Subcutaneous abdominal adipose tissue (tissue), 5 donors: Measurements from ENCODE around the gene ERCC3.
A peak's percentile ranks its signal among the peaks of the same experiment; 100 is the strongest.

Experiments used
- H3K27ac ChIP-seq: one replicate; pipeline ENCODE4 v1.7.0; 2013; ENCODE audit warnings: low read depth, mild to moderate bottlenecking, inconsistent platforms, low read length, moderate library complexity
- H3K27me3 ChIP-seq, 5 donors: one replicate each; pipeline ENCODE4 v1.7.0; 2013; ENCODE audit warnings: low read length in 5 of 5, inconsistent platforms in 1 of 5; ENCODE audit not compliant: control insufficient read depth in 5 of 5, insufficient read depth in 4 of 5
- H3K36me3 ChIP-seq, 5 donors: one replicate each; pipeline ENCODE4 v1.7.0; 2013; ENCODE audit warnings: low read length in 5 of 5; ENCODE audit not compliant: control insufficient read depth in 5 of 5, insufficient read depth in 5 of 5
- H3K4me1 ChIP-seq, 5 donors: one replicate each; pipeline ENCODE4 v1.7.0; 2013; ENCODE audit warnings: low read length in 5 of 5, mild to moderate bottlenecking in 3 of 5, moderate library complexity in 1 of 5; ENCODE audit not compliant: control insufficient read depth in 5 of 5, insufficient read depth in 5 of 5
- H3K4me3 ChIP-seq, 5 donors: one replicate each; pipeline ENCODE4 v1.7.0; 2013; ENCODE audit warnings: low read length in 5 of 5, low read depth in 1 of 5
- H3K9ac ChIP-seq, 5 donors: one replicate each; pipeline ENCODE4 v1.7.0; 2013; ENCODE audit warnings: low read length in 5 of 5, mild to moderate bottlenecking in 4 of 5, moderate library complexity in 3 of 5
- H3K9me3 ChIP-seq, 5 donors: one replicate each; pipeline ENCODE4 v1.7.0; 2013; ENCODE audit warnings: low read length in 5 of 5; ENCODE audit not compliant: control insufficient read depth in 5 of 5
- donor health status: healthy.
- donor health status: healthy.
- donor health status: healthy.
- donor health status: healthy.
- donor health status: healthy.

The ERCC3 gene

DNA sequence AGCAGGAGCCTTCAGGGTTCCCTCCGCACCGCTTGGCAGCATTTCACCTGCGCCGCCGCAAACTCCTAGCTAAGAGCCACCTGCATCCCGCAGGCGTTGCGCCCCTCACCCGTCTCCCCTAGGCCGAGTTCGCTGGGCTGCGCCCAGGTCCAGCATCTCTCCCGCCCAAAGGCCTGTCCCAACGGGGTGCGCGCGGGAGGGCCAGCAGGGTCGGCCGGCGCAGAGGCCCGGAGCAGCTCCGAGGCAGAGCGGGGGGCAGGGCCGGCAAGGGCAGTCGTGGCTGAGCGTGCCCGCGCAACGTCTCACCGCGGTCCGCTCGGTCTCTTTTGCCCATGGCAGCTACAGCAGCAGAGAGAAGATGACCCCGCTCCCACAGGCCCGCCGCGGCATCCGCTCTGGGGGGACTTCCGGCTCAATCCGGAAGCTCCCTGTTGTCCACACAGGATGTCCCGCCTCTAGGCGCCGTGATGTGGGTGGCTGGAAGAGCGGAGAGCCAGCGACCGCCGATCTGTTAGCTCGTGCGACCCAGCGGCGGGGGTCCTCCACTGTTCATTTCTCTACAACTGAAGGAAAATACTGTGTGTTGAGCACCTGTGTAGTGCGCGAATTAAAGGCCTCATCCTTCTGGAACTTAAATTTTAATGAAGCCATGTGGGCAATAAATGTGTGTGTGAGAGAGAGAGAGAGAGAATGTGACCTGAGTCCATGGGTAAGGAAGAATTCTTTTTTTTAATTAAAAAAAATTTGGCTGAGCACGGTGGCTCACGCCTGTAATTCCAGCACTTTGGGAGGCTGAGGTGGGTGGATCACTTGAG, at the start of gene ERCC3:
TSS of gene ERCC3 (minus strand) at position 397 of the 815 bp plus-strand sequence. CDS start at position 334, 63 bp downstream.
- Histone ChIP-seq H3K36me3 (peaks cover 14 to 37% (median 34%) of the 10 kb centered on the region in 5 donors), H3K27ac (peak within 1 kb of the TSS; percentile 69), H3K27me3 (no peaks in the 10 kb centered on the region), H3K4me1 (peaks cover 0 to 23% (median 15%) of the 10 kb centered on the region in 5 donors), H3K4me3 (peak within 1 kb of the TSS; percentile 76 to 94 (median 93)), H3K9me3 (no peaks in the 10 kb centered on the region), H3K9ac (peak within 1 kb of the TSS; percentile 66 to 98 (median 93))

DNA sequence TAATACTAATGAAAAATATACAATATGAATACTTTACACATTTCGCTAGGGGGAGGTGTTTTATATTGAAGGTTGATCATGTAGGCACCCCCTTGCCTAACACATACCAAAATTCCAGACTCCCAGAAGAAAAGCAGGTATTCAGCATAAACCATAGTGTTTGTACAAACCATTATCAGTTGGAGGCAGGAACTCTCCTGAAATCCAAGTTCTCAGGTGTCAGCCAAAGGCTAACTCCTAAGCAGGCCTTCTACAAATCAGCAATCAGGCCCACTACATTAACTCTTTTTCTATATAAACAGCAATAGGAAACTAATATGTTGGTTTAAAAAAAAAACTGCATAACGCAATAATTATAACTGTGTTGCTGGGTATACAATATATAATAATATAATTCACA, 49.3 kb upstream of the ERCC3 start:
- H3K4me1 ChIP-seq, result peaks cover 0 to 4% (median 0%) of the 10 kb centered on the region in 5 donors
- peaks cover 0 to 9% (median 5%) of the 10 kb centered on the region in 5 donors for H3K36me3 ChIP-seq
- H3K9me3 ChIP-seq, result no peaks in the 10 kb centered on the region
- H3K27me3 ChIP-seq, result no peaks in the 10 kb centered on the region
- peak overlapping the region in 1 of 5 donors; percentile 11 for H3K9ac ChIP-seq
- no peak overlapping the region for H3K4me3 ChIP-seq
- H3K27ac ChIP-seq, result no peak overlapping the region

DNA sequence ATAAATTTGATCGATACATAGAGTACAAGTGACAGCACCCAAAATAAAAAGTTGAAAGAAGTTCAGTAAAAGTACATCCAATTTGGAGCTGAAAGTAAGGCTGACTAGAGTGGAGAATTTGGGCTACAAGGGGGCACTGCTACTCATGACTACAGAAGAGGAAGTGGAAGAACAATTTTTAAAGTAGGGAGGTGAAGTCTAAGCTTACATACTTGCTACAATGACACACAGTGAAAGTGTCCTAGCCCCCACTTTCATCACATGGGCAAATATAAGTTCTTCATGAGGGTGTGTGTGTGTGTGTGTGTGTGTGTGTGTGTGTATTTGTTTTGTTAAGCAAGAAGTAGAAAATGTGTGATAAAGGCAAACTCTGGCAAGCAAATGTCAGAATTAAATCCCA, 48.2 kb upstream of the ERCC3 start:
- Histone ChIP-seq H3K27ac (no peak overlapping the region), H3K4me3 (no peak overlapping the region), H3K4me1 (no peaks in the 10 kb centered on the region), H3K27me3 (no peaks in the 10 kb centered on the region), H3K9ac (no peak overlapping the region), H3K9me3 (no peaks in the 10 kb centered on the region), H3K36me3 (peaks cover 0 to 15% (median 10%) of the 10 kb centered on the region in 5 donors)

DNA sequence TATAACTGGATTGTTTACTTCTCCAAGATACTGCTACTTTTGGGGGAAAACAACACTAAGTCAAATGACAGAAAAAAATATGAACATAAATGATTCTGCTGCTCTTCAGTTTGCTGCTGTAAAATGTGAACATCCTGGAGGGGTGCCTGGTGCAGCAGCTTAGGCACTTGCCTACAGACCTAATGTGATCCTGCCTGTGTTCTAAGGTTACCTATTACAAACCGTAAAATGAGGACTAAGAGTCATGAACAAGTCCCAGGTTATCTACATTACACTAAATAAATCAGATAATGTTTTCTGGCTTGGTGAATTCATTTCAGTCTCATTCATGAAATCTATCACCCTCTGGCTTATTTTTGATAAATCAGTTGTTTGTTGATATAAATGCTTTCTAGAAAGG, 38.4 kb upstream of the ERCC3 start:
- Histone ChIP-seq H3K36me3 (peaks cover 13 to 44% (median 26%) of the 10 kb centered on the region in 5 donors), H3K9me3 (no peaks in the 10 kb centered on the region), H3K4me3 (no peak overlapping the region), H3K27ac (no peak overlapping the region), H3K27me3 (no peaks in the 10 kb centered on the region), H3K4me1 (no peaks in the 10 kb centered on the region), H3K9ac (no peak overlapping the region)

DNA sequence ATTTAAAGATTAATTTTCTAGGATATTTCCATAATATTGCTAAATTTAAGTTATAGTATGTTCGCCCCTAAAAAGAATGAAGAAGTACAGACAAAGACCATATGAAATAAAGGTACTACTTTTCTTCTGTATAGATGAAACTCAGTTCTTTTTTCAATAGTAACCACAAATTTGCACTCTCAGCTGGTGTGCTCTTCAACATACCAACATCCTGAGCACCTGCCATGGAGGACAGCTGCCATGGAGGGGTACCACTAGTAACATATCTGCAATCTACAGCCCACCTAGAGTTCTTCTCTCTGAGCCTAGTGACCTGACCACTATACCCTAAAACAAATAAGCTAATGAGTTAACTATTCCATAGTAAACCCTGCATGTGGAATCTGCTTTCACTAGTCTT, 36.8 kb upstream of the ERCC3 start:
- peaks cover 10 to 50% (median 38%) of the 10 kb centered on the region in 5 donors for H3K36me3 ChIP-seq
- H3K4me3 ChIP-seq, result no peak overlapping the region
- no peaks in the 10 kb centered on the region for H3K27me3 ChIP-seq
- no peaks in the 10 kb centered on the region for H3K9me3 ChIP-seq
- H3K27ac ChIP-seq, result no peak overlapping the region
- no peak overlapping the region for H3K9ac ChIP-seq
- H3K4me1 ChIP-seq, result no peaks in the 10 kb centered on the region

DNA sequence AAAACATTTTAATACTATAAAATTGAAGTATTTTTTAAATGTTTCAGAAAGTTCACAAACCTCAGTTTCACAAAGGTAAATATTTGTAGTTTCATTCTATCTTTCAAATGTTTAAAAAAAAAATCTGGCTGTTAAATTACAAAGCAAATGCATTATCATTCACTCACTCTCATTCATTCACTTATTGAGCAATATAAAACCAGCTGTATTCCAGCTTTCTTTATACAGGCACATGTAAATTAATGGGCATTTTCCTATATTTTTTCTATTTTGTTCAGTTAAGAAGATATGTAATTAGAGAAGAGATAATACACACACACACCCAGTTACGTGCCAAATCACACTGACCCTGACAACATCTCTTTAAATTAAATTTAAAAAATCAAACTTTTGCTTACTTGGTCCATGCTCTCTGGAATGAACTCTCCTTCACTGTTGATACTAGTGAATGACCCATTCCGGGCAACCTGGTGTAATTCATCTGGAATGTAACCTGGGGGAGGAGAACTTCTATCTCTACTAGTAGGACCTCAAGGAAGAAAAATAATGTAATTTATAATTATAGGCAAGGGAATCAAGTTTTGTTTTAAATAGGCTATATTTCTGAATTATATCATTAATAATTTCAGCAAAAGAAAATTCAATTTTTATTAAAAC, 32.5 kb upstream of the ERCC3 start:
- Histone ChIP-seq H3K36me3 (peaks cover 20 to 51% (median 46%) of the 10 kb centered on the region in 5 donors), H3K27ac (no peak overlapping the region), H3K9ac (no peak overlapping the region), H3K27me3 (no peaks in the 10 kb centered on the region), H3K4me3 (no peak overlapping the region), H3K9me3 (no peaks in the 10 kb centered on the region), H3K4me1 (peaks cover 0 to 6% (median 2%) of the 10 kb centered on the region in 5 donors)

DNA sequence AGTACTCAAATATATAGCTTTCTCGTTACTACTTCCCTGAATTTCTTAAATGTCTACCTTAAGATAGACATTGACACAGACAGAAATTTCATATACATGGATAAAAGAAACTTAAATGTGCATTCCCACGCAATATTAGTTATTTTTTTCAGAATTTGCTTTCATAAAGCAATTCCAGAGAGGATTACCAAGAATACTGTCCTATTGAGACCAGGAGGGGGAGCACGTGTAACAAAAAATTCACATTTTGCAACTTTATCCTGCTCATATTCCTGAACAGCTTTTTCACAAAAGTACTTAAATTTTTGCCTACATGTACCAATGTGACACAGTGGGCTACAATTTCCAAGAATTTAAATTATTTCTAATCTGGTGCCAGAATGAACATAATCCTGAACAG, 30.7 kb upstream of the ERCC3 start:
- Histone ChIP-seq H3K4me3 (no peak overlapping the region), H3K27ac (no peak overlapping the region), H3K4me1 (peaks cover 0 to 17% (median 7%) of the 10 kb centered on the region in 5 donors), H3K9ac (no peak overlapping the region), H3K27me3 (no peaks in the 10 kb centered on the region), H3K9me3 (no peaks in the 10 kb centered on the region), H3K36me3 (peaks cover 32 to 52% (median 44%) of the 10 kb centered on the region in 5 donors)

DNA sequence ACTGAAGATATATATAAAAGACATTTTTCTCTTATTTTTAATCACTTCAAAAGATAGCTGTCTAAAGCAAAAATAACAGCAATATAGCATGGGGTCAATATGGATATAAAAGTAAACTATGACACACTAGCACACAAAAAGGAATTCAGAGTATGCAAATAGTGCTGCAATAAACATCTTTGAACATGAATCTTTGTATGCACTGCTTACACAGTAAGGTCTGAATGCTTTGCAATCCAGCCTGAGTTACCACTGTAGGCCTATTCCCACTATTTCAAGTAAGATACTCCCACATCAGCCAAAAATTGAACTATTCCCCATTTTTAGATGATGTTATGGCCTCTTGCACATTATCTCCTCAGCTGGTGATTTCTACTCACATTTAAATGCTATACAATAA, 27.4 kb upstream of the ERCC3 start:
- no peak overlapping the region for H3K9ac ChIP-seq
- peak overlapping the region; percentile 51 for H3K27ac ChIP-seq
- H3K36me3 ChIP-seq, result peaks cover 38 to 68% (median 54%) of the 10 kb centered on the region in 5 donors
- peaks cover 0 to 17% (median 7%) of the 10 kb centered on the region in 5 donors for H3K4me1 ChIP-seq
- no peak overlapping the region for H3K4me3 ChIP-seq
- H3K9me3 ChIP-seq, result no peaks in the 10 kb centered on the region
- H3K27me3 ChIP-seq, result no peaks in the 10 kb centered on the region

DNA sequence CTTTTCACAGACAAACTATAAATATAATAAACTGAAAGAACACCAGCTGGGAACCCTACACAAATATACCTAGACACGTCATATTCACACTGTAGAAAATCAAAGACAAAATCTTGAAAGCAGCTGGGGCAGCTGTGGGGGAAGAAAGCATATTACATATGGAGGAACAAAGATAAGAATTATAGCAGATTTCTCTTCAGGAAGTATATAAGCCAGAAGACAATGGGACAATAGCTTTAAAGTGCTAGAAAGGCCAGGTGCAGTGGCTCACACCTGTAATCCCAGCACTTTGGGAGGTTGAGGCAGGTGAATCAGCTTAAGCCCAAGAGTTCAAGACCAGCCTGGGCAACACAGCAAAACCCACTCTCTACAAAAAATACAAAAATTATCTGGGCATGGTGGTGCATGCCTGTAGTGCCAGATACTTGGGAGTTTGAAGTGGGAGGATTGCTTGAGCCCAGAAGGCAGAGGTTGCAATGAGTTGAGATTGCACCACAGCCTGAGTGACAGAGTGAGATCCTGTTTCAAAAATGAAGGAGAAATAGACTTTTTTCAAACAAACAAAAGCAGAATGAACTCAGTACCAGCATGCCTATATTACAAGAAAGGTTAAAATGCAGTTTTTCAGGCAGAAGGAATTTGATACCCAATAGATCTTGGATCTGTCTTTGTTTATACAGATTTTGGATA, 26.8 kb upstream of the ERCC3 start:
- no peak overlapping the region for H3K9ac ChIP-seq
- H3K27ac ChIP-seq, result peak overlapping the region; percentile 51
- H3K27me3 ChIP-seq, result no peaks in the 10 kb centered on the region
- no peak overlapping the region for H3K4me3 ChIP-seq
- peaks cover 35 to 69% (median 59%) of the 10 kb centered on the region in 5 donors for H3K36me3 ChIP-seq
- no peaks in the 10 kb centered on the region for H3K9me3 ChIP-seq
- peaks cover 0 to 17% (median 7%) of the 10 kb centered on the region in 5 donors for H3K4me1 ChIP-seq
